Spinal cord (tissue), 10 donors: ENCODE results near the gene MYO1B. TPM values are rescaled to one million over a fixed set of nuclear protein-coding genes. Genes with fewer than 3 reads are reported as not detected.
A peak's percentile ranks its signal among the peaks of the same experiment; 100 is the strongest.
"Not testable (repeated sequence)": the region's sequence is repeated elsewhere in the genome, so short reads cannot be mapped to it uniquely, and the experiment has no call there.

Experiments used
- DNase-seq, 6 donors: peaks; one replicate each; pipeline versions ENCODE4 v3.0.0 to v3.0.0-alpha.2; 2013 to 2015; ENCODE audit warnings: low spot score in 6 of 6, low read depth in 4 of 6
- H3K27ac ChIP-seq: one replicate; pipeline ENCODE4 v1.5.1; 2013; ENCODE audit warnings: low read depth, low read length, control low read depth
- H3K27me3 ChIP-seq: one replicate; pipeline ENCODE4 v1.6.1; 2013; ENCODE audit warnings: low read length; ENCODE audit not compliant: control insufficient read depth, insufficient read depth
- H3K36me3 ChIP-seq: one replicate; pipeline ENCODE4 v1.6.1; 2013; ENCODE audit warnings: low read length; ENCODE audit not compliant: control insufficient read depth, insufficient read depth
- H3K4me1 ChIP-seq: one replicate; pipeline ENCODE4 v1.6.1; 2013; ENCODE audit warnings: low read length; ENCODE audit not compliant: control insufficient read depth, insufficient read depth
- H3K4me3 ChIP-seq: one replicate; pipeline ENCODE4 v1.5.1; 2013; ENCODE audit warnings: low read depth, low read length, control low read depth
- H3K9me3 ChIP-seq: one replicate; pipeline ENCODE4 v1.6.1; 2013; ENCODE audit warnings: low read length; ENCODE audit not compliant: control insufficient read depth, insufficient read depth
- WGBS: methylation state at CpG from one replicate; pipeline ENCODE4 v1.1.5; 2013; ENCODE audit warnings: missing lambda C conversion rate; ENCODE audit not compliant: insufficient coverage; 5-methylcytosine and 5-hydroxymethylcytosine counted together
- polyA plus RNA-seq, 2 donors: library from polyadenylated mRNA; unstranded; fragments of 120-200 nt; gene quantifications; one replicate each; pipeline ENCODE4 v1.2.1, GENCODE V29; 2013; ENCODE audit not compliant: insufficient read length in 2 of 2
- total RNA-seq, 2 donors: library from RNA; depleted of rRNA in 1 of 2; stranded (reverse); fragments of 120-200 nt in 1 of 2; fragments of >200 nt in 1 of 2; gene quantifications; one replicate each; pipeline versions ENCODE4 v1.2.3 to v1.2.4, GENCODE V29; 2013 to 2014
- donor health status: healthy.

Gene MYO1B
- total and polyA plus RNA-seq, 4 donors = 33.5 to 67.6 (median 54.5) TPM

DNA sequence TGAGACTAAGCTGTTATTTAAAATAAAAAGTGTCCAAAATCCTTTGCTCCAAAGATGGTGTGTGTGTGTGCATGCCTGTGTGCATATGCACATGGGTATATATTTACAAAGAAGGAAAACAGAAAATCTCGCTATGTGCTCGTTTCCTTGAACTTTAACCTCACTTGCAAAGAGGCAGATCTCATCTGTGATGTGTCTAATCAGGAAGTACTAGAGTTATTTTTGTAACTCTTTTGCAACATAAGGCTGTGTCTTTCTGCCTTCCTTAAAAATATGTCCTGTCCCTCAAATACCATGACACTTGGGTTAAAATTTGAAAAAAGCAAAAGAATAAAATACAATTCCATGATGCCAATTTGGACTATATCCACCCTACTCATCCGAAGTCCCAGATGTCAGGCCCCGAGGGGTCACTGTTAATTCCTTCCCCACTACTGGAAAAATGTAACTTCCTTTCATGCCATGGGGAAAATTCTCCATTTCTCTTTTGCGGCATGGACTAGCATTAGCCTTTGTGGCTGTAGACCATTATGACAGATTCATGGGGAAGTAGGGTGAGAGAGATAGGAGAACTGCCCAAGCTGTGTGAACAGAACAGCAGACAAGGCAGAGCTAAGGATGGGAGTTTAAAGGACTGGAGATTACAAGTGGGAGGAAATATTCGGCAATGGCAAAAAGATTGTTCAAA is 191.3 kb downstream of the MYO1B start:
- Histone ChIP-seq H3K9me3 (no peaks in the 10 kb centered on the region), H3K27me3 (no peaks in the 10 kb centered on the region), H3K27ac (no peak overlapping the region), H3K36me3 (no peaks in the 10 kb centered on the region), H3K4me3 (no peak overlapping the region), H3K4me1 (no peaks in the 10 kb centered on the region)
- no peak for DNase-seq
- 100% methylated on average over 2 of the region's 6 CpGs for WGBS

DNA sequence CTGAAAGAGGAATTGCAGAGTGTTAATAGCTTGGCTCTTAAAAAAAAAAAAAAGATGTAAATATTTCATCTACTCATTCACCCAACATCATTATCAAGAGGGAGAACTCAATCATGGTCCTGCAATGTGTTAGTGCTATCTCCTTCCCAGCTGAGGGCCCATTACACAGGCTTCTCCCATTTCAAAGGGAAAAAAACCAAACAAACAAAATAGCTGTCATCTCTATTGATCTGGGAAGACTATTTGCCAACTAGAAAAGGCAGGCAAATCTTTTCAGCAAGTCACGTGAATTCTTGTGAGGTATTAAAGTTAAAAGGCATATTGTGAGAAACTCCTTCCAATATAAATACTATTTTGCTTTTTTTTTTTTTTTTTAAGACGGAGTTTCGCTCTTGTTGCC is 194.3 kb downstream of the MYO1B start:
- H3K4me3 ChIP-seq = no peak overlapping the region
- no peaks in the 10 kb centered on the region for H3K4me1 ChIP-seq
- no peaks in the 10 kb centered on the region for H3K9me3 ChIP-seq
- H3K27ac ChIP-seq = no peak overlapping the region
- no peaks in the 10 kb centered on the region for H3K36me3 ChIP-seq
- WGBS = no CpG with 5 or more reads among the region's 3 CpGs
- DNase-seq = peak in 1 of 6 donors; percentile 19
- H3K27me3 ChIP-seq = no peaks in the 10 kb centered on the region

DNA sequence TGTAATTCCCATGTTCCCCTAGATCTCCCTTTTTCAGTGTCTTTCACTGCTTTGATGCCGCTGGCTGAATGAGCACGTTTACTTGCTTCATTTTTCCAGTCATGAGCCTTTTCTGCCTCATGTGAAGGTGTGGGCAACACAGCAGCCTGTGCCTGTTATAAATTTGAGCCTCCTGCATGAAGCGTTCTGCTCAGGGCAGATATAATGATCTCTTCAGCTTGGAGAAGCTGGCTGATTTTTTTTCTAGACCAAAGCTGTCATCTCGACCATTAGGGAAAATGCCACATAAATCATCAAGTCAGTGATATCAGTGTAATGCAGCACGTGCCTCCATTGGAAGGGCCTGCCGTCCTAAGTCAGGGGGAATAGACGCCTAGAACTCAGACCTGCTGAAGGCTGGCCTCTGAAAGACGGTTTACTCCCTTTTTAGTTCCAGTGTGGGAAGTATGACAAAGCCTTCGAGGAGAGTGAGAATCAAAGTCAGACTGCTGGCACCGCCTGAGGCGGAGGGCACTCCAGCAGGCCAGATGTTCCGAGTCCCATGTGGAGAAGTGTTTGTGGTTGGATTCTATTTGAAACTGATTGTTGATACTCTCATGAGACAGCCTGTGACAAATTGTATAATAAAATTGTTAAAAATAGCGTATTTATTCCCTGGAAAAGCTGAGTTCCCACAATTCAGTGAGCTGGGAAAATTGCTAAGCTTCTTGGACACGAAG is 196.5 kb downstream of the MYO1B start:
- DNase-seq = peak in 2 of 6 donors; percentile 34 to 64
- Histone ChIP-seq H3K36me3 (no peaks in the 10 kb centered on the region), H3K27ac (peak overlapping the region; percentile 33), H3K9me3 (no peaks in the 10 kb centered on the region), H3K4me3 (no peak overlapping the region), H3K4me1 (no peaks in the 10 kb centered on the region), H3K27me3 (no peaks in the 10 kb centered on the region)
- 57% methylated on average over 12 of the region's 14 CpGs for WGBS

DNA sequence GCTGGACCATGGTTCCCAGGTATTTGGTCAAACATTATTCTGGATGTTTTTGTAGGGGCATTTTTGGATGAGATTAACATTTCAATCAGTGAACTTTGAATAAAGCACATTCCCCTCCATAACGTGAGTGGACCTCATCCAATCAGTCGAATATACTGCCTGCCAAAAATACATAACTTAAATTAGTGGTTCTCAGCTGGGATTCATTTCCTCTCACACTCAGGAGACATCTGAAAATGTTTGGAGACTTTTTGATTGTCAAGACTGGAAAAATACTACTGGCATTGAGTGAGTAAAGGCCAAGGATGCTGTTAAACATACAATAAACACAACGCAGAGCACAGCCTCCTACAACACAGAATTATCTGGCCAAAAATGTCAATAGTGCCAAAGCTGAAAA is 198.2 kb downstream of the MYO1B start:
- Histone ChIP-seq H3K36me3 (no peaks in the 10 kb centered on the region), H3K27me3 (no peaks in the 10 kb centered on the region), H3K4me1 (no peaks in the 10 kb centered on the region), H3K4me3 (no peak overlapping the region), H3K27ac (no peak overlapping the region), H3K9me3 (no peaks in the 10 kb centered on the region)
- no peak for DNase-seq
- no CpG with 5 or more reads among the region's 3 CpGs for WGBS

DNA sequence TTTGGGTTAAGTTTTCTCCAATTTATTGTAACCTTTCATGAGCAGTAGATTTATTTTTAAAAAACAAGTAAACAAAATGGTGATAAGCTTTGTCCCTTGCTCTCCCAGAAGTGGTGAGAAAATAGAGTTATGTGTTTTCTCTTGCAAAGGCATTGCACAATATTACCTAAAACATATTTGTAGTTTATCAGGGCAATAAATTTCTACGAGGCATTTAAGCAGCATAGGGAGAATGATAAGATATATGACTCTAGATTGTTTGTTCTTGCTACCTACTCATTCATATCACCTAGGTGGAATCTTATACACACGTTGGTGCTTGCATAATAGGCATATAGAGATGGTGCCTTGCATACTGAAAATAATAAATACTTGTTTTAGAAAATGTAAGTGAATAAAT is 201.7 kb downstream of the MYO1B start:
- no peak overlapping the region for H3K27ac ChIP-seq
- H3K36me3 ChIP-seq = no peaks in the 10 kb centered on the region
- no peak overlapping the region for H3K4me3 ChIP-seq
- H3K4me1 ChIP-seq = no peaks in the 10 kb centered on the region
- H3K27me3 ChIP-seq = no peaks in the 10 kb centered on the region
- no peak for DNase-seq
- no CpG with 5 or more reads among the region's 2 CpGs for WGBS
- H3K9me3 ChIP-seq = no peaks in the 10 kb centered on the region

DNA sequence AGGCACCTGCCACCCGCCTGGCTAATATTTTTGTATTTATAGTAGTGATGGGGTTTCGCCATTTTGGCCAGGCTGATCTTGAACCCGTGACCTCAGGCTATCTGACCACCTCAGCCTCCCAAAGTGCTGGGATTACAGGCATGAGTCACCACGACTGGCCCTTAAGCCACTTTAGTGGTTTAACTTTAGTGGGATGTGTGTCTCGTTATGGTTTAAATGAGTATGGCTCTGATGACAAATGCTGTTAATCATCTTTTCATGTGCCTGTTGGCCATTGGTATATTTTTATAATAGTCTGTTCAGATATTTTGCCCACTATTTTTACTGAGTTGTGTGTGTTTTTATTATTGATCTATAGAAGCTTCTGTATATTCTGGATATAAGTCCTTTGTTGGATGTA is 205.9 kb downstream of the MYO1B start:
- Histone ChIP-seq H3K4me3 (no peak overlapping the region), H3K27ac (no peak overlapping the region), H3K36me3 (no peaks in the 10 kb centered on the region), H3K27me3 (no peaks in the 10 kb centered on the region), H3K4me1 (no peaks in the 10 kb centered on the region), H3K9me3 (no peaks in the 10 kb centered on the region)
- DNase-seq = no peak
- WGBS = 100% methylated on average over 2 of the region's 5 CpGs

DNA sequence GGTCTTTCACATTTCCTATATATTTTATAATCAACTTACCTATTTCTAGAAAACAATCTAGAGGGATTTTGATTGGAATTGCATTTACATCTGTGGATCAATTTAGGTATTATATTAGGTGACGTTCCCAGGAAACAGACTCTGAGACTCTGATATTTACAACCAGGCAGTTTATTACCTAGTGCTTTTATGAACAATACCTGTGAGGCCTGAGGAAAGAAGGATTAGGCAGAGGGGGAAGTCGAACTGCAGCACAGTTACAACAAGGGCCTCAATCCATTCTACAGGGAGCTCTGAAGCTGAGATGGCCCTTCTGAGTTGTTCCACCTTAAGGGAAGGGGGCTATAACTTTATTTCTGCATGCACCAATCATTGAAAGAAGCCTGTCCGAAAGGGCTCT is 206.9 kb downstream of the MYO1B start:
- WGBS = 89% methylated on average over 1 of the region's 3 CpGs
- H3K9me3 ChIP-seq = no peaks in the 10 kb centered on the region

DNA sequence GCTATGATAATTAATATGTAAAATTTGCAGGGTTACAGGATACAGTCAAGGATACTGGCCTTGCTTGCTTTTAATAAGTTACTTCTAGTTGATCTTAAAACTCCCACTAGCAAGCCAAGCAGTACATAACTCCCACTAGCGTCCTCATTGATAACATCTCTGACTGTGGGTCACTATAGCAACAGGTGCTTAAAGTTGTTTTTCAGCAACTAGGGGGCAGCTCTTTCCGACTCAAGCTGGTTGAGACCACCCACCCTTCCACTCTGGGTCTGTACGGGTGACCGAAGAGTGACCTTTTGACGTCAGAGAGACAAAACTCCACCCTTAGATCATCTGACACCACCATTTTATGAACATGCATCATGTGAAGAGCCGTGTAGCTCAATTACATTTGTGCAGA is 208.6 kb downstream of the MYO1B start:
- Histone ChIP-seq H3K27ac (no peak overlapping the region), H3K27me3 (no peaks in the 10 kb centered on the region), H3K9me3 (no peaks in the 10 kb centered on the region), H3K4me3 (no peak overlapping the region), H3K36me3 (no peaks in the 10 kb centered on the region), H3K4me1 (no peaks in the 10 kb centered on the region)
- DNase-seq = no peak
- WGBS = 70% methylated on average over 6 of the region's 6 CpGs

More for the DNA sequence above, 206.9 kb downstream of the MYO1B start:
- H3K4me3 ChIP-seq = no peak overlapping the region
- DNase-seq = no peak
- H3K27ac ChIP-seq = no peak overlapping the region
- H3K36me3 ChIP-seq = no peaks in the 10 kb centered on the region
- H3K4me1 ChIP-seq = no peaks in the 10 kb centered on the region
- H3K27me3 ChIP-seq = no peaks in the 10 kb centered on the region

DNA sequence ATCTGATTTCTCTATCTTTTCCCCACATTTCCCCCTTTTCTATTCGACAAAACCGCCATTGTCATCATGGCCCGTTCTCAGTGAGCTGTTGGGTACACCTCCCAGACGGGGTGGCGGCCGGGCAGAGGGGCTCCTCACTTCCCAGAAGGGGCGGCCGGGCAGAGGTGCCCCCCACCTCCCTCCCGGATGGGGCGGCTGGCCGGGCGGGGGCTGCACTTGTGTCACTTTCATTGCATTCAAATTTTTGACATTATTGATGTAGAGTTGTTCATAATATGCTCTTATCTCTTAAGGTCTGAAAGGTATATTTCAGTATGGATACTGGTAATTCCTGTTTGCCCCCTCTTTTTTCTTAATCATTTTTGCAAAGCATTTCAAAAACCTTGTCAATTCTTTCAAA is 211.3 kb downstream of the MYO1B start:
- H3K27ac ChIP-seq, H3K4me1 ChIP-seq, H3K4me3 ChIP-seq, DNase-seq, H3K36me3 ChIP-seq, H3K9me3 ChIP-seq, H3K27me3 ChIP-seq: not testable (repeated sequence)
- no CpG with 5 or more reads among the region's 12 CpGs for WGBS

DNA sequence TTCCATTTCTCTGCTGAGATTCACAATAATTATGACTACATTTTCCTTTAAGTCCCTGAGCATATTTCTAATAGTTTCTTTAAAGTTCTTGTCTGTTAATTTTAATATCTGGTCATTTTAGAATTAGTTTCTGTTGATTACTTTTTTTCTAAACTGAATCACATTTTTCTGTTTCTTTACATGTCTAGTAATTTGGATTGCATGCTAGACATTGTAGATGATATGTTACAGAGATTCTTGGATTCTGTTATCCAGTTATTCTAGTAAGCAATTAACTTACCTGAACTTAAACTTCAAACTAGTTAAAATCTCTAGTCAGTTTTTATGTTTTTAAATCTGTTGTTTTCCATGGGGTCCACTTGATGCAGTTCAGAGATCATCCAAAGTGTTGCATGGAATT is 214.0 kb downstream of the MYO1B start:
- Histone ChIP-seq H3K36me3 (no peaks in the 10 kb centered on the region), H3K4me1 (no peaks in the 10 kb centered on the region), H3K9me3 (no peaks in the 10 kb centered on the region), H3K4me3 (no peak overlapping the region), H3K27me3 (no peaks in the 10 kb centered on the region), H3K27ac (no peak overlapping the region)
- no peak for DNase-seq
